AG08395 (cell line): ENCODE results near the gene MED12L.
A peak's percentile ranks its signal among the peaks of the same experiment; 100 is the strongest.

Source experiments
- DNase-seq: peaks from one replicate; pipeline ENCODE4 v3.0.0; 2012; ENCODE audit warnings: mixed read lengths, low spot score

MED12L gene

GRCh38 chr3:151144016-151144415 lies 58.6 kb downstream of the MED12L start:
- no peak for DNase-seq

DNA sequence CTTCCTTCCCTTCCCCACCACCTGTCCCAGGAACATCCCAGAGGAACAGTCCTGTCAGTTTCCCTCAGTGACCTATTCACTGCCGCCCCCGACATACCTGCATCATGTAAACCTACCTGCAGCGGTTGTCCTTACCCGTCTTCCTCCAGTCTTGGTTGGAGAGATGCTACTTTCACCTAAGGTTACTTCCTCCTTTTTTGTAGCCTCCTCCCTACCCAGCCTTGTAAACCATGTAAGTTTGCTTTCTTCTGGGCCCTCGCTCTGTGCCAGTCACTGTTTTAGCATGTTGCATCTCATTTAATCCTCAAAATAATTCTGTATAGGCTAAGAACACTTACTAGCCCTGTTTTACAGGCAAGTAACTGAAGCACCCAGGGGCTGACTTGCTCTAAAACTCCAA lies 59.3 kb downstream of the MED12L start:
- DNase-seq = no peak

GRCh38 chr3:151145713-151146070 lies 60.2 kb downstream of the MED12L start:
- no peak for DNase-seq

GRCh38 chr3:151146071-151146730 lies 60.7 kb downstream of the MED12L start:
- DNase-seq = peak; percentile 81

DNA sequence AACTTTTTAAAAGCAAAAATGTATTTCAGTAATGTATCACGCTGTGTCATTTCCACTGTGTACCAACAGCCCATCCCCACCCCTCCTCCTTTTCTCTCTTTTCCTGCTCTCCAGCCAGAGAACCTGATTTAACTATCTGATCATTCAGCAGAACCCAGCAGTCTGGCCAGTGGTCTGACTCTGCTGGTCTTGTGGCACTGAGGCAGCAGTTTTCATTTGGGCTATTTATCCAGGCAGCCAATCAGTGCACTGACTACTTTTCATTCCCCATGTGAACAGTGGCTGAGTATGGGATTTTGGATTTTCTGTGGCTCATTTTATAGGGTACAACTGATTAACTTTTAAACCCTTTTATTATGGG lies 61.2 kb downstream of the MED12L start:
- DNase-seq = no peak

DNA sequence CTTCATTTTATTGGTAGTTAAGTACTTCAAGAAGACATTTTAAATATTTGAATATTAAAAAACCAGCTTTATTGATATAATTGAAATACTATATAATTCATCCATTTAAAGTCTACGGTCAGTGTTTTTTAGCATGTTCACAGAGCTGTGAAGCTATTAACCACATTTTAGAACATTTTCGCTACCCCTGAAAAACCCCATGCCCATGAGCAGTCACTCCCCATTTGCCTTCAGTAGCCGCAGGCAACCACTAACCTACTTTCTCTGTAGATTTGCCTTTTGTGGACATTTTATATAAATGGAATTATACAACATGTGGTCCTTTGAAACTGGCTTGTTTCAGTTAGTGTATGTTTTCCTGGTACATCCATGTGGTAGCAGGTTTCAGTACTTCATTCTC lies 61.8 kb downstream of the MED12L start:
- no peak for DNase-seq

DNA sequence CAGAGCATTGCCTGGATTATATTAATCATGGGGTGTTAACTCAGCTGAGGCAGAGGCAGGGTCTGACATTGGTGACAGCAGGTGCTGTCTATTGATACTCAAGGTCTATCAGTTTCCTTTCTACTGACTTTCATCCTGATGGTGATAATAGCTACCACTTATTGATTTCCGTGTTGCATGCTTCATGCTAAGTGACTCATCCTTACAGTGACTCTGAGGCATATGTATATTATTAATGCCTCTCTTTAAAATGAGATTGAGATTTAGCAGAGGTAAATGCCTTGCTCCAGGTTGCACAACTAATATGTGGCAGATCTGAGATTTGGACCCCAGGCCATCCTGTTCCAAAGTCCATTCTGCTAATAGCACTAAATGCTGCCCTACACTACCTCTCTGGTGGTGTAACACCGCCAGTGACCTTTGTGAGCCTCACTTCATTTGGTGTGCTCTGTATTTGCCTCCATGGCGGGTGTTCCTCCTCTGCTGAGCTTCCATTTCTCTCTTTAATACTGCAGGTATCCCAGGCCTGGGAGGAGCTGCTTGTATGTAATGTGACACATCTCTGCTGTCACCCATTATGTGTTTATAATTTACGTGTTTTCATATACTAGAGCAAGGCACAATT lies 67.1 kb downstream of the MED12L start:
- no peak for DNase-seq

DNA sequence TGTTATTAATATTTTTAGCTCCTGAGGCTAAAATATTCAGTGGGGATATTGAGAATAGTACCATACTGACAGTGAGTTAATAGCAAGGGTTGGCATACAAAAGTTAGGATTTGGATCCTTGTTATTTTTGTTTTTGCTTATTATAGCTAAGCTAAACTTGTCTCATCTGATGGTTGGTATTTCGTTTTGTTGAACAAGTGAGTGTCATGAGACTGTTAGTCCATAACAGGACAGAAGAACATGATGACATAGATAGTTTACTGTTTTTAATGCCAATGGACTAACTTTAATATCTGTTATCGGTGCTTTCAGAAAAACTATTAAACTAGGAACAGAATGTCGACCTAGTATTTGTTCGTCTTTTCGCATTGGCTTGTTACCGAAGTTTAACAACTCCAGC lies 69.1 kb downstream of the MED12L start:
- DNase-seq = no peak

DNA sequence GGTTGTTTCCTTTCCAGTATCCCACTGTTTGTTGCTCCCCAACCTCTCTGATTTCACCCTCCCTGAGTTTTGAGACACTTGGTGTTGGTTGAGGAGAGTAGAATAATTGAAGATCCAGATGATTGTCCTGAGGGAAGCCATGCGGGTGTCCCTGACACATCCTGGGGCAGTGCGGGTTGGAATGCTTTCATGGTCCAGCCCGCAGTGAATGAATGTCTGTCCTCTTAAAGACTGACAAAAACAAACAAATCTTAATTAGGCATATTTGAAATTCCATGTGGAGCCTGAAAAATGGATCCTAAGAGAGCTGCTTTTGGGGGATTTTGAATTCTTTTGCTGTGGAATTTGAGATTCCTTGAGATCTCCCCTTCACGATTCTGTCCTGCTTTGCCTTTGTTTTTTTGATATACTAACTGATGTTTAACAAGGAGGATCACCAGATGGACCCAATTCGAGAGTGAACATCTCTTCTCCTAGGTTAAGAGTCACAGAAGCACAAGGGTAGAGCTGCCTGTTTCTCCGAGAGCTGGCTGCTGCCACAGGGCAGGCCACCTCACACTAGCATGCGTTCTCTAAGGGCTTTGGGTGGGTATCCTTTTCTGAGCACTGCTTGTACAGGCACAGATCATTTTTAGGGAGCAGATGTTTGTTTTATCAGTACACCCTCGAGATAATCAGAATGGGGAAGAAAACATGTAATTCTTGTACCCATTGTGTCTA lies 70.1 kb downstream of the MED12L start:
- no peak for DNase-seq

GRCh38 chr3:151156618-151157216 lies 71.3 kb downstream of the MED12L start:
- peak; percentile 38 for DNase-seq

DNA sequence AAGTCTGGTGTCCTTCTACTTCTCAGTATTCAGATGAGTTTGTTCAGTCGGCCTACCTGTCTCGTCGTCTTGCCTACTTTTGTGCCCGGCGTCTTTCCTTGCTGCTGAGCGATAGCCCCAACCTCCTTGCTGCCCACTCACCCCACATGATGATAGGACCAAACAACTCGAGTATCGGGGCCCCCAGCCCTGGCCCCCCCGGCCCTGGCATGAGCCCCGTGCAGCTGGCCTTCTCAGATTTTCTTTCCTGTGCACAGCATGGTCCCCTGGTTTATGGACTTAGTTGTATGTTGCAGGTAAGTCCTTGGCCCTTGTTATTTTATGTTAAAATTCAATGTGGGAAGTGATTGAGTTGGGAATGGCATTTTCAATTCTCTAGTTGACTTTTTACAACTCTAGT lies 74.3 kb downstream of the MED12L start:
- DNase-seq = no peak

GRCh38 chr3:151165226-151165625 lies 79.8 kb downstream of the MED12L start:
- no peak for DNase-seq

GRCh38 chr3:151166161-151166560 lies 80.7 kb downstream of the MED12L start:
- DNase-seq = no peak

DNA sequence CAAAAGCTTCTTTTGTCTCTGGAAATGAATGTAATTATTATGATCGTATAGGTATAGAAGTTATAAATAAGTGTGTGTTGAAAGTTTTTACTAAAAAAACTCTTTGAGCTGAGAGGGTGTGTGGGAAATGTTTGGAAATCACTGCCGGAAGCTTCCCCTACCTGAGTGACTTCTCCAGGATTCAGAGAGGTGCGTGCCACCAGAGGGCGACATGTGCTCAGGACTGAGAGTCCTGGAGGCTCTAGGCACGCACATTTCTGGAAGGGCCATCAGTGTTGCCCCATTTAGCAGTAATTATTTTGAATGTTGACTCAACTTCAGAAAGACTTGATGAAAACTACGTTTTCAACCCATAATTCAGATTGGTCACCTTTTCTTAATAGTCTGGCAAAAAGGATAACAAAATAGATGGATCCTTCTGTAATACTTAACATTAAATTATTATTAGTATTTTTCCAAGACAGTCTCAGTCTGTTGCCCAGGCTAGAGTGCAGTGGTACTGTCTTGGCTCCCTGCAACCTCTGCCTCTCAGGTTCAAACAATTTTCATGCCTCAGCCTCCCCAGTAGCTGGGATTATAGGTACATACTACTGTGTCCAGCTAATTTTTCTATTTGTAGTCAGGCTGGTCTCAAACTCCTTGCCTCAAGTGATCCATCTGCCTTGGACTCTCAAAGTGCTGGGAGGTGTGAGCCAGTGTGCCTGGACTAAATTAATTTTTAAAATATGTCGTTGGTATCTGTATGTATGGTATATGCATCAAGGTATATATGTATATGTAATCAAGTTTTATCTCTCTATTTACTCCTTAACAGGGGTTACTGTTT lies 83.0 kb downstream of the MED12L start:
- peak; percentile 76 for DNase-seq

- no peak for DNase-seq
Observed at GRCh38 chr3:151169262-151169947, 83.9 kb downstream of the MED12L start.

- DNase-seq = peak; percentile 12
Observed at GRCh38 chr3:151169948-151170679, 84.7 kb downstream of the MED12L start.

DNA sequence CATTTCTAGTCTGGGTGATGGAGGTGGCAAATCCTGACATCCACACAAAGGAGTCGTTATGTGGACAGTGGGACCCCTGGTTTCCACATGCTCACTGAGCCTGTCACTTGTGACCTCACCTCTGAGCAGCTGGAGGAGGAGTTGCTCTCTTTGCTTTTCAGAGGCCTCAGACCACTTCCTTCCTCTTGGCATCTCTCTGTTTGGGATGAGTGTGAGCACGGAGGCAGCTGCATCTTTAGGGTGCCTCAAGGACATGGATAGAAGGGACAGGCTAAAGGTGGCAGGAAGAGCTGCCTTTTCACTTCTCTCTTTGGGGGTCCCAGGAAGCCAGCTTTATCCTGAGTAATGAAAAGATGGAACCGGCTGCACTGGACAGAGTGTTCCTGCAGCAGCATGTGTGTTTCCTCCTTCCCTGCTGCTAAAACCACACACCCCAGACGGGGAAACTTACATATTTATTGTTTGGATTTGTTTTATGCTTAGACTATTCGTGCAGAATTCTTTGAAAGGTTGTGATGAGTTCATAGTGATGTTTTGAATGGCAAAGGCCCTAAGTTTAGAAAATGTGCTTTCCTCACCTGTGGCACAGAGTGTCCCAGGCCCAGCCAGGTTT lies 85.8 kb downstream of the MED12L start:
- no peak for DNase-seq

DNA sequence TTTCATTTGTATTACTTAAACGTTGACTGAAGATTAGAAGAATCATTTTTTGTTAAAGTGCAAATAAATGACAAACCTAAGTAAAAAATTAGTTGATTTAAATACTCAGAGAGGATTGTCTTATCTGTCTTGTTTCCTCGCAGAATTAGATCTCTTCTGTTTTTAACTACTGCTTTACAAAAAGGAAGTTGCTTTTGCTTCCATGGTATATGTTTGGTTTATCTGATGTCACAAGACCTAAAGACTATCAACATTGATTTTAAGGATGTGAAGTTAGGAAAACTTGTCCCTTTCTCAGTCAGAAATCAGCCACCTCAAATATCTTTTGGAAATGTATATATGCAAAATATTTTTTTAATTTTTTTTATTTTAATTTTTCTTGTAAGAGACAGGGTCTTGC lies 88.9 kb downstream of the MED12L start:
- DNase-seq = no peak

- DNase-seq = no peak
Observed at GRCh38 chr3:151175952-151176351, 90.5 kb downstream of the MED12L start.

DNA sequence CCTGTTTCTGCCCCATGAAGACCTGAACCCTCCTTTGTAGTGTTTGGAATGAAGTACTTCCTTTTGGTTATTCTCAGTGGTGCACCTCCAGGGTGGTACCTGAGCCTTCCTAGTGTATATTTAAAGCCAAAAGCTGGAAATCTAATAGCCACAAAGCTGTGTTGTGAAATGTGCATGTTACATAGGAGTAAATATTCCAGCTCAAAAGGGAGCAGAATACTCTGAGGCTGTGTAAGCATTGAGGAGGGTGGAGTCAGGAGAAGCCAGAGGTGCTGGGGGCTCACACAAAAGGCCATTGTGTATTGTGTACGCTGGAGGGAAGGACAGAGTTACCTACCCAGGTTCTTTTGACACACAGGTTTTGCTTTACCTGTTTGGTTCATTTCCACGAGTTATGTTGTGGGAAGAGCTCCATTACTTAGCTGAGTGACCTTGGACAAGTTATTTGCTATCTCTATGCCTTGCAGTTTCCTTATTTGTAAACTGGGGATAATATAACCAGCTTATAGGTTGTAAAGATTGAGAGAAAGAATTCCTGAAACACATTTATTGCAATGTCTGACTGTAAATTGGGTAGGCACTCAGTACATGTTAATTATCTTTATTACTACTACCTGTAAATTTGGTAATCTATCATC lies 92.9 kb downstream of the MED12L start:
- DNase-seq = no peak
